Stomach (tissue), 9 donors: ENCODE data around the gene CAMSAP1. TPM values are rescaled to one million over a fixed set of nuclear protein-coding genes. Genes with fewer than 3 reads are reported as not detected.

ENCODE experiments used
- DNase-seq, 2 donors: peaks; one replicate each; pipeline versions ENCODE4 v3.0.0 to v3.0.0-alpha.2; 2013 to 2019
- H3K27ac ChIP-seq, 5 donors: fragments of 200-600 bp in 4 of 5; sonication (generic) in 4 of 5; one replicate each; pipeline ENCODE4 v1.5.1; 2013 to 2019; ENCODE audit warnings: mild to moderate bottlenecking in 1 of 5, moderate library complexity in 1 of 5
- H3K27me3 ChIP-seq, 3 donors: fragments of 200-600 bp; sonication (generic); one replicate each; pipeline ENCODE4 v1.5.1; 2017 to 2019; ENCODE audit warnings: mixed run types in 1 of 3
- H3K36me3 ChIP-seq, 4 donors: fragments of 200-600 bp; sonication (generic); 1 replicate in 3 of 4; 2 replicates in 1 of 4; pipeline ENCODE4 v1.5.1; 2016 to 2019
- H3K4me1 ChIP-seq, 4 donors: fragments of 200-600 bp; sonication (generic); one replicate each; pipeline ENCODE4 v1.5.1; 2016 to 2019
- H3K4me3 ChIP-seq, 4 donors: fragments of 200-600 bp; sonication (generic) in 3 of 4; one replicate each; pipeline ENCODE4 v1.5.1; 2016 to 2019; ENCODE audit warnings: mild to moderate bottlenecking in 1 of 4
- H3K9me3 ChIP-seq, 4 donors: fragments of 200-600 bp; sonication (generic); one replicate each; pipeline ENCODE4 v1.5.1; 2016 to 2019
- EP300 ChIP-seq: sonication (generic); formaldehyde crosslinking; IDR thresholded peaks from one replicate; pipeline ENCODE4 v1.6.1; 2017; ENCODE audit warnings: antibody characterized with exemption
- POLR2A ChIP-seq, 4 donors: fragments of 450-650 bp; IDR thresholded peaks; one replicate each; pipeline ENCODE4 v1.6.1; 2016; ENCODE audit warnings: antibody characterized with exemption in 4 of 4, control low read depth in 2 of 4, mild to moderate bottlenecking in 1 of 4, moderate library complexity in 1 of 4
- POLR2AphosphoS5 ChIP-seq, 3 donors: sonication (generic); formaldehyde crosslinking; IDR thresholded peaks; one replicate each; pipeline ENCODE4 v1.6.1; 2016; ENCODE audit warnings: antibody characterized with exemption in 3 of 3
- WGBS, 5 donors: extraction: QIAGEN DNeasy Blood & Tissue Kit in 3 of 5; methylation state at CpG; one replicate each; pipeline versions ENCODE4 v1.1.5 to v1.1.7; 2013 to 2018; 5-methylcytosine and 5-hydroxymethylcytosine counted together
- intact Hi-C: fragments of 100-400 bp; cut with DNase I; formaldehyde crosslinking; loops from one replicate; pipeline ENCODE4 v1.15.1; 2023; ENCODE audit warnings: low total_unique reads
- polyA plus RNA-seq, 3 donors: library from polyadenylated mRNA; stranded (reverse); fragments of 200-250 nt; gene quantifications; one replicate each; pipeline ENCODE4 v1.2.3, GENCODE V29; 2013
- total RNA-seq, 5 donors: library from RNA; depleted of rRNA; stranded (reverse); fragments of >200 nt; gene quantifications; one replicate each; pipeline versions ENCODE4 v1.1.0 to v1.2.3, GENCODE V29; 2014 to 2016
- TF ChIP-seq, protein P1 (sequence below), 7 experiments: fragments of 450-650 bp in 4 of 7; fragments of 200-600 bp in 3 of 7; sonication (generic) in 3 of 7; IDR thresholded peaks; one replicate each; pipeline ENCODE4 v1.5.1; 2016 to 2019; ENCODE audit warnings: antibody characterized with exemption in 7 of 7, control low read depth in 2 of 7, mild to moderate bottlenecking in 1 of 7
- donor health status: healthy with polysubstance abuse.
- donor health status: Bipolar disorder and iron deficiency.
- donor health status: healthy.

The CAMSAP1 gene
- total and polyA plus RNA-seq, 8 donors, result 2.4 to 238 (median 12.7) TPM

DNA sequence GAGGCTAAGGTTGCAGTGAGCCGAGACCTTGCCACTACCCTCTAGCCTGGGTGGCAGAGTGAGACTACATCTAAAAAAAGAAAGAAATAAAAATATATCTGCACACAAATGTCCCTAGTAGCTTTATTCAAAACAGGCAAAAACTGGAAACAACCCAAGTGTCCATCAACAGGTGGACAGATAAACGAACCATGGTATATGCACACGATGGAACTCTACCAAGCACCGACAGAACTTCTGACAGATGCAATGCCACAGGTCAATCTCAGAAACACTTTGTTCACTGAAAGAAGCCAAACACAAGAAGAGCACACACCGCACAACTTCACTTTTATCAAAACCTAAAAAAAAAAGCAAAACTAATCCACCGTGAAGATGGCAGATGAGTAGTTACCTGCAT lies 30.4 kb downstream of the CAMSAP1 start:
- Histone ChIP-seq H3K4me3 (no peak overlapping the region), H3K27me3 (no peaks in the 10 kb centered on the region), H3K36me3 (peaks cover 0 to 24% (median 20%) of the 10 kb centered on the region in 4 donors), H3K27ac (no peak overlapping the region), H3K4me1 (no peaks in the 10 kb centered on the region), H3K9me3 (no peaks in the 10 kb centered on the region)
- intact Hi-C loops, result no loop called here
- 85 to 92% (median 86%) methylated on average over 6 of the region's 6 CpGs for WGBS, 5 donors
- DNase-seq, result no peak
- no peak for TF ChIP-seq POLR2AphosphoS5 (IDR thresholded peaks at IDR 0.05)
- TF ChIP-seq EP300, result no peak
- TF ChIP-seq POLR2A (IDR thresholded peaks at IDR 0.05), result no peak
- TF ChIP-seq, protein P1, sequence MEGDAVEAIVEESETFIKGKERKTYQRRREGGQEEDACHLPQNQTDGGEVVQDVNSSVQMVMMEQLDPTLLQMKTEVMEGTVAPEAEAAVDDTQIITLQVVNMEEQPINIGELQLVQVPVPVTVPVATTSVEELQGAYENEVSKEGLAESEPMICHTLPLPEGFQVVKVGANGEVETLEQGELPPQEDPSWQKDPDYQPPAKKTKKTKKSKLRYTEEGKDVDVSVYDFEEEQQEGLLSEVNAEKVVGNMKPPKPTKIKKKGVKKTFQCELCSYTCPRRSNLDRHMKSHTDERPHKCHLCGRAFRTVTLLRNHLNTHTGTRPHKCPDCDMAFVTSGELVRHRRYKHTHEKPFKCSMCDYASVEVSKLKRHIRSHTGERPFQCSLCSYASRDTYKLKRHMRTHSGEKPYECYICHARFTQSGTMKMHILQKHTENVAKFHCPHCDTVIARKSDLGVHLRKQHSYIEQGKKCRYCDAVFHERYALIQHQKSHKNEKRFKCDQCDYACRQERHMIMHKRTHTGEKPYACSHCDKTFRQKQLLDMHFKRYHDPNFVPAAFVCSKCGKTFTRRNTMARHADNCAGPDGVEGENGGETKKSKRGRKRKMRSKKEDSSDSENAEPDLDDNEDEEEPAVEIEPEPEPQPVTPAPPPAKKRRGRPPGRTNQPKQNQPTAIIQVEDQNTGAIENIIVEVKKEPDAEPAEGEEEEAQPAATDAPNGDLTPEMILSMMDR (IDR thresholded peaks at IDR 0.05), result no peak

DNA sequence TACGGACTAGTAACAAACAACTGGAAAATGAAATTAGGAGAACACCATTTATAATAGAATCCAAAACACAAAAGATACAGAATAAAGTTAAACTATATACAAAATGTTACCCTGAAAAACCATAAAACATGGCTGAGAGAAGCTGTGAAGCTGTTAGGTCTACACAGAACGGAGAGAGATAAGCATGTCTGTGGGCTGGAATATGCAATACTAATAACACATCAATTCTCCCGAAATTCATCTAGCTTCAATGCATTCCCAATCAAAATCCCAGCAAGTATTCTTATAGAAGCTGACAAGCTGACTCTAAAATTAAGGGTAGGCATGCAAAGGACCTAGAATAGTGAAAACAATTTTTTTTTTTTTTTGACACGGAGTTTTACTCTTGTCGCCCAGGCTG lies 32.5 kb downstream of the CAMSAP1 start:
- no peak overlapping the region for H3K4me3 ChIP-seq
- TF ChIP-seq EP300, result no peak
- no peak for TF ChIP-seq POLR2A (IDR thresholded peaks at IDR 0.05)
- TF ChIP-seq, protein P1 (IDR thresholded peaks at IDR 0.05), result no peak
- TF ChIP-seq POLR2AphosphoS5 (IDR thresholded peaks at IDR 0.05), result no peak
- no peak for DNase-seq
- peaks cover 0 to 5% (median 2%) of the 10 kb centered on the region in 4 donors for H3K36me3 ChIP-seq
- 85 to 94% (median 91%) methylated on average over 5 of the region's 5 CpGs for WGBS, 5 donors
- H3K4me1 ChIP-seq, result no peaks in the 10 kb centered on the region
- no peaks in the 10 kb centered on the region for H3K27me3 ChIP-seq
- no peak overlapping the region for H3K27ac ChIP-seq
- no peaks in the 10 kb centered on the region for H3K9me3 ChIP-seq
- intact Hi-C loops, result no loop called here

DNA sequence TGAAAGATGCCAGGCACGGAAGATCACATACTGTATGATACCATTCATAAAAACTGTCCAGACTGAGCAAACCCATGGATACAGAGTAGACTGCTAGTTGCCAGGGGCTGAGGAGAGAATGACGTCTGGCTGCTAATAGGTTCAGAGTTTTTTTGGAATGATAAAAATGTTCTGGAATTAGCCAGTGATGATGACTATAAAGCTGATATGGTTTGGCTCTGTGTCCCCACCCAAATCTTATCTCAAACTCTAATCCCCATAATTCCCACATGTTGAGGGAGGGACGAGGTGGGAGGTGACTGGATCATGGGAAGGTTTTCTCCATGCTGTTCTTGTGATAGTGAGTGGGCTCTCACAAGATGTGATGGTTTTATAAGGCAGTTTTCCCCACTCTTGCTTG lies 37.4 kb downstream of the CAMSAP1 start:
- WGBS, 5 donors, result 90 to 99% (median 95%) methylated on average over 3 of the region's 3 CpGs
- no peaks in the 10 kb centered on the region for H3K27me3 ChIP-seq
- no peak for TF ChIP-seq EP300
- no peak for TF ChIP-seq POLR2AphosphoS5 (IDR thresholded peaks at IDR 0.05)
- TF ChIP-seq, protein P1 (IDR thresholded peaks at IDR 0.05), result no peak
- TF ChIP-seq POLR2A (IDR thresholded peaks at IDR 0.05), result no peak
- H3K9me3 ChIP-seq, result no peaks in the 10 kb centered on the region
- no peak overlapping the region for H3K27ac ChIP-seq
- no peak for DNase-seq
- no peak overlapping the region for H3K4me3 ChIP-seq
- intact Hi-C loops, result no loop called here
- H3K4me1 ChIP-seq, result peaks cover 0 to 1% (median 0%) of the 10 kb centered on the region in 4 donors
- peaks cover 0 to 12% (median 9%) of the 10 kb centered on the region in 4 donors for H3K36me3 ChIP-seq

DNA sequence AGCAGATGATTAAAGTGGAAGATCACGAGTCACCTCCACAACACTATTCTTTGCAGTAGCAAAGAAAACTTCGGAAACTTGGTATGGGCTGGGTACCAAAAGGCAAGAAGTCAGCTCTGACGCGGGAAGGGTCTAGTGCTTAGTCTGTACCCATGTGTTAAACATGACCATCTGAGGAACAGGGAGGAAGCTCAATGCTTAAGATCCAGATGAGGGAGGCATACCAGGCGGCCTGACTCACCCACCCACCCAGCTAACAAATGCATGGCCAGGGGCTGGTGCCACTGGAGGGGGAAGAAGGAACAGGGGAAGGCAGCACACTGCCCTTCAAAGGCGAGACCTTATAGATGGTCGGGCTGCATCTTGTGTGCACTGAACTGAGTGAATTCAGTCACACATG lies 41.8 kb downstream of the CAMSAP1 start:
- 81 to 96% (median 95%) methylated on average over 7 of the region's 7 CpGs for WGBS, 5 donors
- no peak overlapping the region for H3K4me3 ChIP-seq
- peaks cover 0 to 16% (median 10%) of the 10 kb centered on the region in 4 donors for H3K36me3 ChIP-seq
- H3K27me3 ChIP-seq, result no peaks in the 10 kb centered on the region
- no peak for DNase-seq
- TF ChIP-seq, protein P1 (IDR thresholded peaks at IDR 0.05), result no peak
- TF ChIP-seq POLR2AphosphoS5 (IDR thresholded peaks at IDR 0.05) (no peak), POLR2A (IDR thresholded peaks at IDR 0.05) (no peak), EP300 (no peak)
- H3K9me3 ChIP-seq, result no peaks in the 10 kb centered on the region
- intact Hi-C loops, result no loop called here
- peaks cover 0 to 10% (median 7%) of the 10 kb centered on the region in 4 donors for H3K4me1 ChIP-seq
- no peak overlapping the region for H3K27ac ChIP-seq
